ENCODE data around the gene ALDOB. TPM values are rescaled to one million over a fixed set of nuclear protein-coding genes. Genes with fewer than 3 reads are reported as not detected.

The ALDOB gene
- total RNA-seq, 1 donor: not detected

GRCh38 chr9:101432740-101433139, 2.8 kb downstream of the ALDOB start:
- TF ChIP-seq, protein P1, sequence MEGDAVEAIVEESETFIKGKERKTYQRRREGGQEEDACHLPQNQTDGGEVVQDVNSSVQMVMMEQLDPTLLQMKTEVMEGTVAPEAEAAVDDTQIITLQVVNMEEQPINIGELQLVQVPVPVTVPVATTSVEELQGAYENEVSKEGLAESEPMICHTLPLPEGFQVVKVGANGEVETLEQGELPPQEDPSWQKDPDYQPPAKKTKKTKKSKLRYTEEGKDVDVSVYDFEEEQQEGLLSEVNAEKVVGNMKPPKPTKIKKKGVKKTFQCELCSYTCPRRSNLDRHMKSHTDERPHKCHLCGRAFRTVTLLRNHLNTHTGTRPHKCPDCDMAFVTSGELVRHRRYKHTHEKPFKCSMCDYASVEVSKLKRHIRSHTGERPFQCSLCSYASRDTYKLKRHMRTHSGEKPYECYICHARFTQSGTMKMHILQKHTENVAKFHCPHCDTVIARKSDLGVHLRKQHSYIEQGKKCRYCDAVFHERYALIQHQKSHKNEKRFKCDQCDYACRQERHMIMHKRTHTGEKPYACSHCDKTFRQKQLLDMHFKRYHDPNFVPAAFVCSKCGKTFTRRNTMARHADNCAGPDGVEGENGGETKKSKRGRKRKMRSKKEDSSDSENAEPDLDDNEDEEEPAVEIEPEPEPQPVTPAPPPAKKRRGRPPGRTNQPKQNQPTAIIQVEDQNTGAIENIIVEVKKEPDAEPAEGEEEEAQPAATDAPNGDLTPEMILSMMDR (IDR thresholded peaks at IDR 0.05; ENCODE audit: insufficient read depth, low read length): no peak
- no peak for DNase-seq (ENCODE audit: low read depth)

GRCh38 chr9:101432171-101432570, 3.4 kb downstream of the ALDOB start:
- no peak overlapping the region for H3K4me3 ChIP-seq (ENCODE audit: low read depth, low read length)
- TF ChIP-seq, protein P1 (IDR thresholded peaks at IDR 0.05; ENCODE audit: insufficient read depth, low read length): no peak
- DNase-seq (ENCODE audit: low read depth): no peak

More at GRCh38 chr9:101432740-101433139, 2.8 kb downstream of the ALDOB start:
- H3K4me3 ChIP-seq (ENCODE audit: low read depth, low read length): no peak overlapping the region

DNA sequence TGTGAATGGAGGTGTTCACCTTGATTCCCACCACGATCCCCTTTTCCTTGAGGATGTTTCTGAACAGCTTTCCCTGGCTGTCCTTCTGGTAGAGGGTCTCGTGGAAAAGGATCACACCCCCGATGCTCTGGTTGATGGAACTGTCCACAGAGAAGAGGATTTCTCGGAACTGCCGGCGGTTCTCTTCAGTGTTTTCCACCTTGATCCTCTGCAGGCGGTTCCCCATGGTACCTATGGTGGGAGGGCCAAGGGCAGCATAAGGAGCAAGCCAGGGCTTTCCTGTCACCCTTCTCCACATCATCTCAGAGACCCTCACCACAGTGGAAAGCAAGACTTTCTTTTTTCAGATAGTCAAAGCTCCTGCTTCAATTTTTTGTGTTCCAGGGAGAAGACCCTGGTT, 5.8 kb downstream of the ALDOB start:
- no peak for DNase-seq (ENCODE audit: low read depth)
- TF ChIP-seq, protein P1 (IDR thresholded peaks at IDR 0.05; ENCODE audit: insufficient read depth, low read length): no peak
- H3K4me3 ChIP-seq (ENCODE audit: low read depth, low read length): no peak overlapping the region

- no peak for DNase-seq (ENCODE audit: low read depth)
- TF ChIP-seq, protein P1 (IDR thresholded peaks at IDR 0.05; ENCODE audit: insufficient read depth, low read length): no peak
- no peak overlapping the region for H3K4me3 ChIP-seq (ENCODE audit: low read depth, low read length)
Measured at GRCh38 chr9:101428909-101429308, 6.7 kb downstream of the ALDOB start.

DNA sequence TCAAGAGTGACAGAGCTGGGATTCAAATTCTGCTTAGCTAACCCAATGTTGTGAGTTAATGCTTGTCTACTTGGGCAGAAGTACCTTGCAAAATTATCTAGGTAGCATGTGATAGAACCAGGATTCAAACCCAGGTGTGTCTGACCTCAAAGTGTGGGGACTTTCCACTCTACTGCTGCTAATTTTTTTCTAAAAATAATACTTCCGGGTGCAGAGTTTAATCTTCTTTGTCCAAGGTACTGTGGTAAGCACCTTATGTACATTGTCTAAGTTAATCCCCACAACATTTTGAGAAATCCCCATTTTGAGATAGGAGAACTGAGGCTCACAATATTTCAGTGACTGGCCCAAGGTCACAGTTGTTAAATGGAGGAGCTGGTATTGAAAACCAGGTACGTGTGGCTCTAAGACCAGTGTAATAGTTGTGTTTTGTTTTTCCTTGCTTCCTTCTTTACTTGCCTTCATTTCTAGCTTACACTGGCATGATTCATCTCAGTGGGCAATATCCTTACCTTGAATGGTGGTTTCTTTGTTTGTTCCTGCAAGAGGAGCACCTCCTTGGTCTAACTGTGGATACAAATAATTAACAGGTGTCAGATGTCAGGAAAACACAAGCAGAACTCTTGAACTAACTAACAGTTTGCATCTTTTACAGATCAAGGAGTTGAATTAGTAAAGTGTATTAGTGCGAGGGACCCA, 7.5 kb downstream of the ALDOB start:
- TF ChIP-seq, protein P1 (IDR thresholded peaks at IDR 0.05; ENCODE audit: insufficient read depth, low read length): no peak
- no peak overlapping the region for H3K4me3 ChIP-seq (ENCODE audit: low read depth, low read length)
- no peak for DNase-seq (ENCODE audit: low read depth)

- no peak for DNase-seq (ENCODE audit: low read depth)
- TF ChIP-seq, protein P1 (IDR thresholded peaks at IDR 0.05; ENCODE audit: insufficient read depth, low read length): no peak
- H3K4me3 ChIP-seq (ENCODE audit: low read depth, low read length): no peak overlapping the region
Measured at GRCh38 chr9:101427358-101427757, 8.2 kb downstream of the ALDOB start.

DNA sequence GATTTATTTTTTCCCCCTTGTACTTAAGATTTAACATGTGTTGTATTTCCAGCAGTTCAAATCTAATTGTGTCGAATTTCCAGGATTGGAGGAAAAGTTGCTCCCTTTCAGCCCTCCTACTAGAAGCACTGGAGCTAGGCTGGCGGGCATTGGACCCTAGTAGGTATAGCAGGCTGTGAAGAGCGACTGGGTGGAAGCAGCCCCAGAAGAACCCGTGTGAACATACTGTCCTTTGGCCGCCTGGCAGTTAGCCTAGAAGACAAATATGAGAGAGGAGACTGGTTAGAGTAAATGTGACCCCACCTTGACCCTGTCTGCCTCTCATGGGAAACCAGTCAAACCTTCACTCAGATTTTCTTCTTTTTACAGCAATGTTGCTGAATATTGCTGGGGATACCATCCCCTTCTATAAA, 13.9 kb downstream of the ALDOB start:
- TF ChIP-seq, protein P1 (IDR thresholded peaks at IDR 0.05; ENCODE audit: insufficient read depth, low read length): no peak
- DNase-seq (ENCODE audit: low read depth): no peak
- H3K4me3 ChIP-seq (ENCODE audit: low read depth, low read length): no peak overlapping the region

All from fibroblast of the aortic adventitia (primary cell).